SK-N-SH (cell line): ENCODE data around the gene ST13.

Experiments
- CHD2 ChIP-seq: fragments of 150-350 bp; IDR thresholded peaks from 2 replicates; pipeline ENCODE4 v1.6.1; 2018; ENCODE audit warnings: low read length; ENCODE audit not compliant: partially characterized antibody
- TF ChIP-seq, protein P1 (sequence below): fragments of 200-600 bp; sonication (generic); IDR thresholded peaks from 2 replicates; pipeline ENCODE4 v1.6.1; 2017; ENCODE audit warnings: antibody characterized with exemption, mild to moderate bottlenecking, moderate library complexity

GRCh38 chr22:40904101-40904500 lies 47.7 kb upstream of the ST13 start:
- TF ChIP-seq, protein P1, sequence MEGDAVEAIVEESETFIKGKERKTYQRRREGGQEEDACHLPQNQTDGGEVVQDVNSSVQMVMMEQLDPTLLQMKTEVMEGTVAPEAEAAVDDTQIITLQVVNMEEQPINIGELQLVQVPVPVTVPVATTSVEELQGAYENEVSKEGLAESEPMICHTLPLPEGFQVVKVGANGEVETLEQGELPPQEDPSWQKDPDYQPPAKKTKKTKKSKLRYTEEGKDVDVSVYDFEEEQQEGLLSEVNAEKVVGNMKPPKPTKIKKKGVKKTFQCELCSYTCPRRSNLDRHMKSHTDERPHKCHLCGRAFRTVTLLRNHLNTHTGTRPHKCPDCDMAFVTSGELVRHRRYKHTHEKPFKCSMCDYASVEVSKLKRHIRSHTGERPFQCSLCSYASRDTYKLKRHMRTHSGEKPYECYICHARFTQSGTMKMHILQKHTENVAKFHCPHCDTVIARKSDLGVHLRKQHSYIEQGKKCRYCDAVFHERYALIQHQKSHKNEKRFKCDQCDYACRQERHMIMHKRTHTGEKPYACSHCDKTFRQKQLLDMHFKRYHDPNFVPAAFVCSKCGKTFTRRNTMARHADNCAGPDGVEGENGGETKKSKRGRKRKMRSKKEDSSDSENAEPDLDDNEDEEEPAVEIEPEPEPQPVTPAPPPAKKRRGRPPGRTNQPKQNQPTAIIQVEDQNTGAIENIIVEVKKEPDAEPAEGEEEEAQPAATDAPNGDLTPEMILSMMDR = no peak
- TF ChIP-seq CHD2 = no peak
